Mesodermal cell (in vitro differentiated cells): Measurements from ENCODE around the gene DNAH11.
A peak's percentile ranks its signal among the peaks of the same experiment; 100 is the strongest.

Experiments used
- H3K27ac ChIP-seq: 2 replicates; pipeline ENCODE4 v1.7.0; 2013; ENCODE audit warnings: mild to moderate bottlenecking, low read depth, low read length, moderate library complexity; ENCODE audit not compliant: severe bottlenecking
- H3K36me3 ChIP-seq: 2 replicates; pipeline ENCODE4 v1.7.1; 2013; ENCODE audit warnings: mild to moderate bottlenecking, low read length, moderate library complexity; ENCODE audit not compliant: control insufficient read depth, insufficient read depth
- H3K4me1 ChIP-seq: one replicate; pipeline ENCODE4 v1.7.1; 2013; ENCODE audit warnings: mild to moderate bottlenecking, low read length; ENCODE audit not compliant: insufficient read depth, control insufficient read depth, poor library complexity, severe bottlenecking
- H3K4me3 ChIP-seq: 2 replicates; pipeline ENCODE4 v1.7.0; 2013; ENCODE audit warnings: low read length, control low read depth, mild to moderate bottlenecking; ENCODE audit not compliant: insufficient read depth, poor library complexity, severe bottlenecking; ENCODE audit errors: extremely low read depth
- H3K9me3 ChIP-seq: 2 replicates; pipeline ENCODE4 v1.7.1; 2013; ENCODE audit warnings: mild to moderate bottlenecking, low read length, moderate library complexity; ENCODE audit not compliant: control insufficient read depth
- WGBS, 2 experiments: methylation state at CpG; one replicate each; pipeline ENCODE4 v1.1.5; 2013; ENCODE audit warnings: missing lambda C conversion rate in 2 of 2; ENCODE audit not compliant: insufficient coverage in 2 of 2; 5-methylcytosine and 5-hydroxymethylcytosine counted together

Gene DNAH11

DNA sequence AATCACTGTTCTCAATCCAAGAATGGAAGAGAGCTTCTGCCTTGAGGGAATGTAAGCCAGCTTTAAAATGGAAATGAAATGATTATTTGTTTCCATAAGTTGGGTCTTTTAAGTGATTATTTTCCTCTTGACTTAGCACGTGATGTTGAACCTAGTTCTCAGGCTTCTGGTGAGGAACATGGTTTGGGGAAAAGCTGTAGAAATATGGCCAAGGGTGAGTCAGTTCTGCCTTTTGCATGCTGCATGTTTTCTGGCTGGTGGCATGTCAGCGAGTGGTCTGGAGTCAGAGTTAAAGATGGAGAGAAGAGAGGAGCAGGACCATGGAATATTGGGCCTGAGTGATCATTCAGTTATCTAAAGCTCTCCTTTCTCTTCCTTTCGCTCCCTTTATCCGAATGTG lies 54.0 kb downstream of the DNAH11 start:
- H3K9me3 ChIP-seq, result no peaks in the 10 kb centered on the region
- no peaks in the 10 kb centered on the region for H3K4me1 ChIP-seq
- no peak overlapping the region for H3K4me3 ChIP-seq
- 86 to 89% methylated on average over 1 of the region's 4 CpGs for WGBS, 2 experiments
- H3K36me3 ChIP-seq, result no peaks in the 10 kb centered on the region
- no peak overlapping the region for H3K27ac ChIP-seq

DNA sequence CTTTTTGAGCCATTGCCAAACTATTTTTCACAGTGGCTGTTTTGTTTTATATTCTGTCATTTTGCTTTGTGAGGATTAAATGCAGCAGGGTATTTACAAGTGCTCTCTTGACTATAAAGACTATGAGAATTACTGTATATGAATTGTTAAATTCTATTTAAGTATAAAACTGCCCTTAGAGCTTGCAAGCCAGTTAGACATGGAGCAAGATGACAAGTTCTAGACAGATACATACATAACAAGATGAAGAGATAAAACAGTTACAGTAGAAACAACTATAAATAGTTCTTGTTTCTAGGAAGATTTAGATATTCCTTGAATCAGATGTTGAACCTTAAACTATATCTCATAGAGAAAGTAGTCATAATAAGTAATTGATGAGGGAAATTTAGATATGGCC lies 60.6 kb downstream of the DNAH11 start:
- H3K9me3 ChIP-seq, result no peaks in the 10 kb centered on the region
- H3K27ac ChIP-seq, result no peak overlapping the region
- H3K36me3 ChIP-seq, result no peaks in the 10 kb centered on the region
- H3K4me1 ChIP-seq, result no peaks in the 10 kb centered on the region
- H3K4me3 ChIP-seq, result no peak overlapping the region

DNA sequence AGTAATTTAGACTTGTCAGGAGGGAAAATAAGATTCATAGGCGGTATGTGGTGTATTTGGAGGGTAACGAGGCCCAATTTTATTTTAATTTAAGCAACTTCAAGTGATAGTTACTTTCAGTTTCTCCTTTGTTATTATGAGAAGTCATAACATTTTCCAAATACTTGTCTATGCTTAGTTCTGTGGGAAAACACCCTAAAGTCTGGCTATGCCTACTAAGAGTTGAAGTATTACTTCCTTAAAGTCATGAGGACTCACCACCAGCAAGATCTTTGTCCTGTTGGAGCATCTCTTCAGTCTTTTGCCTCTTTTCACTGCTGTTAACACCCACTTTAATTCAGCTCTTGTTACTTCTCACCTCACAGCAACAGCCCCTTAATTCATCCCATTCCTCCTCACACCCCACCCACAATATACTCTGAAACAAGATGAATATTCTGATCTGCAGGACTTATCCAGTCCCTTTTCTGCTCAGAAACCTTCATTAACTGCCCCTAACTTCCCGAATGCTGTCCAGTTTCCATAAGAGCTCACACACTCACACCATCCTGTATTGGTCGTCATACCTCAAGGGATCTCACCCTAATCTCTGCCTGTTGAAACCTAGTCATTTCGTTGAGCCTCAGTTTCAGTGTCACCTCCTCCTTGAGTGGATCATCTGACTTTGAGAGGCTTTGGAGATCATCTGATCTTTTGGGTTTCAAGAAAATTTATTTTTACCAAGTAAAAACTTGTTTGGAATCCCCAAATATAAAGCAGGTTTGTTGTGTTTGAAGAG lies 61.3 kb downstream of the DNAH11 start:
- 75 to 96% methylated on average over 2 to 3 of the region's 5 CpGs for WGBS, 2 experiments
- H3K4me3 ChIP-seq, result no peak overlapping the region
- H3K27ac ChIP-seq, result no peak overlapping the region
- H3K4me1 ChIP-seq, result no peaks in the 10 kb centered on the region
- H3K36me3 ChIP-seq, result no peaks in the 10 kb centered on the region
- no peaks in the 10 kb centered on the region for H3K9me3 ChIP-seq

DNA sequence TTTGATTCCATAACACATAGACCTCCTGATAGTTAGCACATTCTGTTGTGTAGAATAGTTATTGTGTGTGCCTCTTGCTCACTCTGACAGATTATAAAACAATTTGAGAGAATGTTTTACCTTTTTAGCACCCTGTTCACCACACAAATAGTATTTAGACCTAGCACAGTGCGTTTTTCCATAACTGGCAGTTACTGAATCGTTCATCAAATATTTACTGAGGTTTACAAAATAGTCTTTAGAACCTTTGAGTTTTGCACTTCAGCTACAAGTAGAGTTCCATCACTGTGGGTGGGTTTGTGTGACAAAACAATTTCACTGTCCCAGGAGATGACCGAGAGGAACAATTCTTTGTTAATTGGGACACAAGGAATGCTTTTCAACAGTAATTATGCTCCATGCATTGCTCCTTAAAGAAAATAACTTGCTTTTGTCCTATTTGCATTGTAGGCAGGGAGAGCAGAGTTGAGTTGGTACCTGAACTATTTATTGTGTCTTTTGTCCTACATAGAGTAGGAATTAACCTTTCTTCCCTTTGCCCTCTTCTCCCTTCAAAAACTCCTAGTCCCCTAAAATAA lies 62.3 kb downstream of the DNAH11 start:
- H3K27ac ChIP-seq, result no peak overlapping the region
- 92% methylated on average over 2 of the region's 3 CpGs; no CpG with 5 or more reads in 1 of the 2 experiments for WGBS, 2 experiments
- no peaks in the 10 kb centered on the region for H3K36me3 ChIP-seq
- H3K4me1 ChIP-seq, result no peaks in the 10 kb centered on the region
- no peaks in the 10 kb centered on the region for H3K9me3 ChIP-seq
- H3K4me3 ChIP-seq, result no peak overlapping the region

DNA sequence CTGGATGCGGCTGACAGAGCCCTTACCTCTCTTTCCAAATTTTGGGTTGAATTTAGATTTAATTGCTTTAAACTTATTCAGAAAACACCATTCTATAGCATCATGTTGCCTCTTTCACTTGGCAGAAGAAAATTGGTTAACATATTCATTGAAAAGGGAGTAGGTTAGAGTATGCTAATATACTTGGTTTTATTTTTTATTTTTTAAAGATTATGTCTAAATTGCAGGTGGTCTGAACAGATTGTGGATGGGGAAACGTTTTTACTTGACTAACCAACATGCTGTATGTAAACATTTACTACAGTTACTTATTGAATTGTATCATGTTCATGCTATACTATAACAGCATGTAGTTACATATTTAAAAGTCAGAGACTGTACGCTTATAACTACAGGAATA lies 65.6 kb downstream of the DNAH11 start:
- no peaks in the 10 kb centered on the region for H3K36me3 ChIP-seq
- H3K27ac ChIP-seq, result no peak overlapping the region

DNA sequence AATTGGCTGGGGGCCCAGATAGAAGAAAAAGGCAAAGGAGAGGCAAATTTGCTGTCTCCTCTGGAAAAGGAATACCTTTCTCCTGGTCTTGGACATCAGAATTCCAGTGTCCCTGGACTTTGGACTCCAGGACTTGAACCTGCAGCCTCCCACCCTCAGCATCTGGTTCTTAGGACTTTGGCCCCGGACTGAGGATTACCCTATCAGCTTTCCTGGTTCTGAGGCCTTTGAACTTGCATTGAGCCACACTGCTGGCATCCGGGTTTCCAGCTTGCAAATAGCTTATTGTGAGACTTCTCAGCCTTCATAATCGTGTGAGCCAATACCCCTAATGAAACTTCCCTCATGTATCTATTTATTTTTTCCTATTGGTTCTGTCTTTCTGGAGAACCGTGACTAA lies 68.3 kb downstream of the DNAH11 start:
- no peak overlapping the region for H3K4me3 ChIP-seq
- peaks cover 3% of the 10 kb centered on the region for H3K4me1 ChIP-seq
- H3K9me3 ChIP-seq, result no peaks in the 10 kb centered on the region
- WGBS, 2 experiments, result 95 to 96% methylated on average over 2 to 3 of the region's 4 CpGs
- no peak overlapping the region for H3K27ac ChIP-seq
- H3K36me3 ChIP-seq, result no peaks in the 10 kb centered on the region

More for the DNA sequence above, 65.6 kb downstream of the DNAH11 start:
- Histone ChIP-seq H3K4me3 (no peak overlapping the region), H3K4me1 (no peaks in the 10 kb centered on the region), H3K9me3 (no peaks in the 10 kb centered on the region)
- WGBS, 2 experiments, result no CpG with 5 or more reads among the region's 3 CpGs

DNA sequence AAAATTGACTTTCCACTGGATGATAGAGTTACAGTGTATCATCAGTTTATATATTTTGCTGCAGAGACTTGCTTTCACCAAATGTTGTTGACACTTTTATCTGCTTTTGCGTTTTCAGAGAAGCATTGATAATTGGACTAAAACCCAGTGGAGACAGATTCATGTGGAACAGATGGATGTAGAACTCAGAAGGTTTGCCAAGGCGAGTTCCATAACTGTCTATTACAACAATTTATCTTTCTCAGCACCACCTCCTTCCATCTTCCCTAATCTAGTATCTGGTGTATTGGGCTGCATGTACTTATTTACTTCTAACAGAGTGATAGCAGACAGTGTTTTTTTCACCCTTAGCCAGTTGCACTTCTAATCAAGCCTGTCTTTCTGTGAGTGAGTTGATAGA lies 73.3 kb downstream of the DNAH11 start:
- no peaks in the 10 kb centered on the region for H3K36me3 ChIP-seq
- peak overlapping the region; percentile 68 for H3K27ac ChIP-seq
- H3K4me1 ChIP-seq, result peaks cover 22% of the 10 kb centered on the region
- no peak overlapping the region for H3K4me3 ChIP-seq
- 88% methylated on average over 1 of the region's 2 CpGs; no CpG with 5 or more reads in 1 of the 2 experiments for WGBS, 2 experiments
- H3K9me3 ChIP-seq, result no peaks in the 10 kb centered on the region

DNA sequence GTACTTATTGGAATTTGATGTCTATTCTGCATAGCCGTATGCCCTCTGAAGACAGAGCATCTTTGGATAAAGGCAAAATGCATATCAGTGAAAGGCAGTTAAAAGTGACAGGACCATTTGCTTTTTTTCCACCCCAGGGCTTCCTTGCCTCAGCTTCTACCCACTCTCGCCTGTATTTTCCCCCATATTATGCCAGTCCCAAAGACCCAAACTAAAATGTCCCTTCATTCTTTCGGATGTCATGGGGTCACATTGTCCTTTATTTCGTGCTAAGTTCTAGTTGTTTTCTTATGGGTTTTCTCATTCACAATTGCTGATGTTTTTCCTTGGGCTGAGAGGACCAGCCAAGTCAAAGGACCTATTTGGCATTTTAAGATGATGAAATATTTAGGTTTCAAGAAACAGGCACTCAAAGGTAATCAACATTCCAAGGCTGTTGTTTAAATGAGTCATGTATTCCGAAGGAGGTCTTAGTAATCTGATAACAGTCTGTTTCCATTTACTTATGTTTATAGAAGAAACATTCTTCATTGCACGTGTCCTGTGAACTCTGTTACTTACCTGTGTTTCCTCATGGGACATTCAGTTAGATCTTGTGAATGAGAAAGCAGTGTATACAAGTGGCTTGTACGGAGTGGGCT lies 74.1 kb downstream of the DNAH11 start:
- 83 to 100% methylated on average over 4 to 5 of the region's 7 CpGs for WGBS, 2 experiments
- Histone ChIP-seq H3K4me1 (peaks cover 22% of the 10 kb centered on the region), H3K4me3 (no peak overlapping the region), H3K27ac (peak overlapping the region; percentile 84), H3K36me3 (no peaks in the 10 kb centered on the region), H3K9me3 (no peaks in the 10 kb centered on the region)

DNA sequence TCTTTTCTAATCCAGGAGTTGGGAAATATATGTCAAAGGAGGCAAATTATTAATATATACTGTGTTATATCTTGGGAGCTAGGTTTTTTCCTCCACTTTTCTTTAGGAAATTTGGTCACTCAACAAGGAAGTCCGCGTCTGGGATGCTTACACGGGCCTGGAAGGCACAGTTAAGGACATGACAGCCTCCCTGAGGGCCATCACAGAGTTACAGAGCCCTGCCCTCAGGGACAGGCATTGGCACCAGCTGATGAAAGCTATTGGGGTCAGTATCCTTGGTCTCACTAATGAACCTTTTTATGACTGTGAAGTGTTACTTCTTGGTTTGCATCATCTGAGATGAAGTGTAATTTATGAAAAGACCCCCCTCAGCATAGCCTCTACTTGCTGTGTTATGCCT lies 74.7 kb downstream of the DNAH11 start:
- peak overlapping the region; percentile 84 for H3K27ac ChIP-seq
- H3K4me3 ChIP-seq, result no peak overlapping the region
- WGBS, 2 experiments, result 94 to 100% methylated on average over 3 of the region's 3 CpGs
- no peaks in the 10 kb centered on the region for H3K9me3 ChIP-seq
- H3K4me1 ChIP-seq, result peaks cover 22% of the 10 kb centered on the region
- H3K36me3 ChIP-seq, result no peaks in the 10 kb centered on the region

DNA sequence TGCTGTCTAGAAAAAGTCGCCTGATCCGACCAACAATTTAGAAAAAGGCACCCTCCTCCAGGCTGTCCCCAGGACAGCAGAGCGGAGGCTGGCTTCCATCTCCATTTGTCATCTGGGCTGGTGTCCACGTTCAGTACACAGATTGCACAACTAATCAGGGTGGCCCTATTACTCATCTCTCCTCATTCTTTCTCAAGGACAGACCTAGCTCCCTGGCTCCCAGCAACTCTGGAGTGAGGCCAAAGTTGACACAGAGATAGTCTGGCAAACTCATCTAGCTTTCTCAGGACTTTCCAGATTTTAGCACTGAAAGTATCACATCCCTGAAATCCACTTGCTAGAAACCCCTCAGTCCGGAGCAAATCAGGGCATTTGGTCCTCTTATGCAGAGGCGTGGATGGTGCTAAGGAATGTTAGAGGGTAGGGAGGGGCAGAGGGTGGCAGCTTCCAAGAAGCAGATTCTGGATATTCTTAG lies 75.1 kb downstream of the DNAH11 start:
- H3K36me3 ChIP-seq, result no peaks in the 10 kb centered on the region
- 84 to 87% methylated on average over 2 to 5 of the region's 6 CpGs for WGBS, 2 experiments
- H3K27ac ChIP-seq, result peak overlapping the region; percentile 84
- H3K4me3 ChIP-seq, result no peak overlapping the region
- peaks cover 22% of the 10 kb centered on the region for H3K4me1 ChIP-seq
- no peaks in the 10 kb centered on the region for H3K9me3 ChIP-seq

DNA sequence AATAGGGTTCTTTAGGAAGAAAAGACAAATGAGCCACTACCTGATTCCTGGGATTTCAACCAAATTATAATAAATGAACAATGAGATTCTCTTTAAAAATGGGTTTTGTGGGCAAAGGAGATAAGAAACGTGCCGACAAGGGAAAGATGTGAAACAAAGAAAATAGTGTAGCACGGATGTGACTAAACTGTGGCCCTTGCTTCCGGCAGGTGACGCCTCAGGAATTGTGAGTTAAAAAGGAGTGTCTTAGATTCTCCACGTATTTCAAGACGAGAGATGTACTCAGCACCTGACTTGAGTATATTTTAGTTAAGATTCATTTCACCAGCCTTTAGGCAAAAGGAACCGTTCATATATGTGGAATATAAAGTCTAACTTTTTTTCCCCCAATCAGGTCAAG lies 75.9 kb downstream of the DNAH11 start:
- Histone ChIP-seq H3K36me3 (no peaks in the 10 kb centered on the region), H3K4me3 (no peak overlapping the region), H3K9me3 (no peaks in the 10 kb centered on the region), H3K4me1 (peaks cover 22% of the 10 kb centered on the region), H3K27ac (no peak overlapping the region)
- WGBS, 2 experiments, result 84 to 85% methylated on average over 5 to 6 of the region's 8 CpGs
